Epithelial cell of esophagus (primary cell): Measurements from ENCODE around the gene MPDU1.
"Not testable (repeated sequence)": the region's sequence is repeated elsewhere in the genome, so short reads cannot be mapped to it uniquely, and the experiment has no call there.

Source experiments
- DNase-seq: peaks from one replicate; pipeline ENCODE4 v3.0.0; 2010; ENCODE audit warnings: low read depth
- H3K4me3 ChIP-seq: 2 replicates; pipeline ENCODE4 v1.5.1; 2011; ENCODE audit warnings: mild to moderate bottlenecking, low read length, control low read depth
- TF ChIP-seq, protein P1 (sequence below): IDR thresholded peaks from 2 replicates; pipeline ENCODE4 v1.5.1; 2011; ENCODE audit warnings: low read depth, mild to moderate bottlenecking, low read length, control low read depth, inconsistent platforms; ENCODE audit not compliant: insufficient read depth; ENCODE audit errors: missing control alignments

The MPDU1 gene

DNA sequence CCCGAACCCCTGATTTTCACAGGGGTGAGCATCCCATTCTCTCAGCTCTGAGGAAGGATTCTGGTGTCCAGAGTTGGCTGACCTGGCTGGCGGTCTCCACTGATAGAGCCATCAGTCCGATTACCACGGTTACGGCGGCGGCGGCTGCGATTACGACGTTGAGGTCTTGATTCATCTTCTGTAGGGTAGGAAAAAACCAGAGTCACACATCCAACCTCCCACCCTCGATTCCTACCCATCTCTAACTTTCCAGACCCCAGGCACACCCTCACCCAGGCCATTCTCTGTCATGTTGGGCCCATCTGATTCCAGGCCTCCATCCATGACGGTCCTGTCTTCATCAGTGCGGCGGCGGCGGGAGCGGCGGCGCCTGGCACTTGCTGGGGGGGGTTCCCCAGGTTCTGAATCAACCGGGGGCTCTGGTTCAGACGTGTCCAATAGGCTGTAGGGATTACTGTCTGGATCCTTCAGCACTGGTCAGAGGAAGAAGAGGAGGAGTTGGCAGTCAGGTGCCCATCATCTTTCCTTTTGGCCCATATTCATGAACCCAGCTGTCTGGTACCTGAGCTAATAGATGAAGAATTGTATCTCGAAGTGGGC is 8.9 kb downstream of the MPDU1 start:
- no peak overlapping the region for H3K4me3 ChIP-seq
- TF ChIP-seq, protein P1, sequence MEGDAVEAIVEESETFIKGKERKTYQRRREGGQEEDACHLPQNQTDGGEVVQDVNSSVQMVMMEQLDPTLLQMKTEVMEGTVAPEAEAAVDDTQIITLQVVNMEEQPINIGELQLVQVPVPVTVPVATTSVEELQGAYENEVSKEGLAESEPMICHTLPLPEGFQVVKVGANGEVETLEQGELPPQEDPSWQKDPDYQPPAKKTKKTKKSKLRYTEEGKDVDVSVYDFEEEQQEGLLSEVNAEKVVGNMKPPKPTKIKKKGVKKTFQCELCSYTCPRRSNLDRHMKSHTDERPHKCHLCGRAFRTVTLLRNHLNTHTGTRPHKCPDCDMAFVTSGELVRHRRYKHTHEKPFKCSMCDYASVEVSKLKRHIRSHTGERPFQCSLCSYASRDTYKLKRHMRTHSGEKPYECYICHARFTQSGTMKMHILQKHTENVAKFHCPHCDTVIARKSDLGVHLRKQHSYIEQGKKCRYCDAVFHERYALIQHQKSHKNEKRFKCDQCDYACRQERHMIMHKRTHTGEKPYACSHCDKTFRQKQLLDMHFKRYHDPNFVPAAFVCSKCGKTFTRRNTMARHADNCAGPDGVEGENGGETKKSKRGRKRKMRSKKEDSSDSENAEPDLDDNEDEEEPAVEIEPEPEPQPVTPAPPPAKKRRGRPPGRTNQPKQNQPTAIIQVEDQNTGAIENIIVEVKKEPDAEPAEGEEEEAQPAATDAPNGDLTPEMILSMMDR = no peak
- DNase-seq = no peak

DNA sequence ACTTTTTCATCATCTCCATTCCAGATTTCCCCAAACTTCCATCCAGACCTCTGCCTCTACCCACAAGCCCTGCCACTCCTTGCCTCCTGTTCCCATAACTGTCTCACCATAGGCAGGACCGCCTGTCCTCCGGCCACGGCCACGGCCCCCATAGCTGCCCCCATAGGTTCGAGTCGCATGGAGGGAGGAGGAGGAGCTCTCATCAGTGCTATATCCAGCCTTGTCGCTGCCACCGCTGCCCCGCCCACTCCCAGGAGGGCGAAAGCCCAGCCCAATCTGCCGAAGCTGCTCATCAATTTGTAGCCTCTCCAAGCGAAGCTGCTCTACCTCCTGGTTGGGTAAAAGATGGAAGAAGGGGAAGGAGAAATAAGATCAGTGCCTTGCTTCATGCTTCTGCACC is 9.6 kb downstream of the MPDU1 start:
- no peak for DNase-seq
- H3K4me3 ChIP-seq = no peak overlapping the region
- TF ChIP-seq, protein P1 = no peak

- H3K4me3 ChIP-seq, DNase-seq: not testable (repeated sequence)
These were observed 13.9 kb downstream of the MPDU1 start for GRCh38 chr17:7597561-7597960.

DNA sequence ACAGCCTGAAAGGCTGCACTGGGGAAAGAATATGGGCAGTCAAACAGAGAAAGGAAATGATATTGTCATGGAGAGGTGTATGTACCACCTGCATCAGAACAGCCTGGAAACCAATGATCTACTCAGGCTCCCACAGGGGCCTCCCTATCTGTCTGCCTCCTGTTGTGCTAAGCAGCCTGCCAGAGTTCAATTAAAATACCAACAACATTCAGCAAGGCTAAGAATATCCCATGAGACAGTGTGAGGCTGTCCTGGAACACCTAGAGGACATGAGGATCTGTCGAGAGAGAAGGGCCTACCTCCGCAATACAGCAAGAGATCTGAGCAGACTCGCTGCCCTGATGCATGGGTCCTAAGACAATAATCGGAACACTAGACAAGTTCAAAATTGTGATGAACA is 22.6 kb downstream of the MPDU1 start:
- TF ChIP-seq, protein P1 = no peak
- no peak overlapping the region for H3K4me3 ChIP-seq
- DNase-seq = no peak

- no peak overlapping the region for H3K4me3 ChIP-seq
- TF ChIP-seq, protein P1 = no peak
- no peak for DNase-seq
These were observed 27.0 kb downstream of the MPDU1 start for GRCh38 chr17:7610641-7611040.

DNA sequence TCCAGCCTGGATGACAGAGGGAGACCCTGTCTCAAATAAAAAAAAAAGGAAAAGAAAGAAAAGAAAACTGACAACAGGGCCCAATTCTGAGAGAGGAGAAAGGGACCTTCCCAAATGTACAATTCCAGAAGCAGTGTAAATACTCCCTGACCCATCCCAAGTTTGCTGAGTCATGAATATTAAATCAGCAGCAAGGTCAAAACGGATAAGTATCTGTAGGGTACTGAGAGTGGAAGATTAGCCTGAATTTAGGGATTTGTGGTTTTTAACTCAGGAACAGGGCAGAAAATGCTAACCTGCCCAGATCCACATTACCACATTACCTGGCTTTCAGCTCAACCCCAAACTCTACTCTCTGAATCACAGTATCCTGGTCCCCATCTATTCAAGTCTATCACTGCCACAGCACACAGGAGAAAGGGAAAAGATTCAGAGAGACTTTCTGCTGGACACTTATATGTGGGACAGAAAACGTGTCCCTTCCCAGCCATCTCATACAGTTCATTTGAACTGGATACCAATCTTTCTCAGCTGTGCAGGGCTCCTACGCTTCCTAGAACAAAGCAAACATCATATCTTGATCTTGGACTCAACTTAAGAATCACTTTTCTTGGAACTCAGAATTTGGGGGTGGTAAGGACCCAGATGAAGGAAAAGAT is 28.1 kb downstream of the MPDU1 start:
- TF ChIP-seq, protein P1 = no peak
- no peak overlapping the region for H3K4me3 ChIP-seq
- no peak for DNase-seq

DNA sequence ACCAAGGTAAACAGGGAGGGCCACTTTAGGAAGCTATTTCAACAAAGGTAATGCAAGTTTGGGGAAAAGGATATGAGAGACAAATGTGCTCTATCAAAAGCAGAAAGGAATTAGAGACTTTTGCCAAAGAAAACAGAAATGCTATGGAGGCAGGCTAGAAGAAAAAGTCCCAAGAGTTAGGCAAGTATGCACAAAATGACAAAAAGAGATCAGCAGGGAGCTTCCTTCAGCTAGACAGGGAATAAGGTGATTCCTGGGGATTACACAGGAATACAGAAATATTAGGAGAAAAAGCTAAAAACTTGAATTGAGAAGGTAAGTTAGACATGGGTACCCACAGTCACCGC is 28.6 kb downstream of the MPDU1 start:
- TF ChIP-seq, protein P1 = no peak
- no peak overlapping the region for H3K4me3 ChIP-seq
- no peak for DNase-seq
